ENCODE measurements around the gene SULT1E1. TPM values are rescaled to one million over a fixed set of nuclear protein-coding genes. Genes with fewer than 3 reads are reported as not detected.

Gene SULT1E1
- total RNA-seq, 1 experiment from 2014 or later: not detected

GRCh38 chr4:69875576-69875975, 15.6 kb upstream of the SULT1E1 start:
- DNase-seq (ENCODE audit: low spot score): no peak
- Mint-ChIP-seq H3K4me1 (peaks cover 7% of the 10 kb centered on the region), H3K9me3 (peaks cover 11% of the 10 kb centered on the region), H3K27me3 (ENCODE audit: low read depth) (no peaks in the 10 kb centered on the region), H3K36me3 (peaks cover 7% of the 10 kb centered on the region), H3K4me3 (no peak overlapping the region), H3K27ac (no peak overlapping the region)
- ChIA-PET POLR2A (no interaction called here), CTCF (no interaction called here)
- TF ChIP-seq, protein P1, sequence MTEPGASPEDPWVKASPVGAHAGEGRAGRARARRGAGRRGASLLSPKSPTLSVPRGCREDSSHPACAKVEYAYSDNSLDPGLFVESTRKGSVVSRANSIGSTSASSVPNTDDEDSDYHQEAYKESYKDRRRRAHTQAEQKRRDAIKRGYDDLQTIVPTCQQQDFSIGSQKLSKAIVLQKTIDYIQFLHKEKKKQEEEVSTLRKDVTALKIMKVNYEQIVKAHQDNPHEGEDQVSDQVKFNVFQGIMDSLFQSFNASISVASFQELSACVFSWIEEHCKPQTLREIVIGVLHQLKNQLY (CRISPR knock-in tag; IDR thresholded peaks at IDR 0.05): no peak
- TF ChIP-seq ZNF423 (CRISPR knock-in tag; IDR thresholded peaks at IDR 0.05) (no peak), IRF2 (CRISPR knock-in tag; IDR thresholded peaks at IDR 0.05; ENCODE audit: borderline replicate concordance, low read depth) (no peak), TEAD1 (CRISPR knock-in tag; IDR thresholded peaks at IDR 0.05) (no peak)
- TF ChIP-seq, protein P2, sequence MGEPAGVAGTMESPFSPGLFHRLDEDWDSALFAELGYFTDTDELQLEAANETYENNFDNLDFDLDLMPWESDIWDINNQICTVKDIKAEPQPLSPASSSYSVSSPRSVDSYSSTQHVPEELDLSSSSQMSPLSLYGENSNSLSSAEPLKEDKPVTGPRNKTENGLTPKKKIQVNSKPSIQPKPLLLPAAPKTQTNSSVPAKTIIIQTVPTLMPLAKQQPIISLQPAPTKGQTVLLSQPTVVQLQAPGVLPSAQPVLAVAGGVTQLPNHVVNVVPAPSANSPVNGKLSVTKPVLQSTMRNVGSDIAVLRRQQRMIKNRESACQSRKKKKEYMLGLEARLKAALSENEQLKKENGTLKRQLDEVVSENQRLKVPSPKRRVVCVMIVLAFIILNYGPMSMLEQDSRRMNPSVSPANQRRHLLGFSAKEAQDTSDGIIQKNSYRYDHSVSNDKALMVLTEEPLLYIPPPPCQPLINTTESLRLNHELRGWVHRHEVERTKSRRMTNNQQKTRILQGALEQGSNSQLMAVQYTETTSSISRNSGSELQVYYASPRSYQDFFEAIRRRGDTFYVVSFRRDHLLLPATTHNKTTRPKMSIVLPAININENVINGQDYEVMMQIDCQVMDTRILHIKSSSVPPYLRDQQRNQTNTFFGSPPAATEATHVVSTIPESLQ (CRISPR knock-in tag; IDR thresholded peaks at IDR 0.05): no peak
- no peak for ATAC-seq

DNA sequence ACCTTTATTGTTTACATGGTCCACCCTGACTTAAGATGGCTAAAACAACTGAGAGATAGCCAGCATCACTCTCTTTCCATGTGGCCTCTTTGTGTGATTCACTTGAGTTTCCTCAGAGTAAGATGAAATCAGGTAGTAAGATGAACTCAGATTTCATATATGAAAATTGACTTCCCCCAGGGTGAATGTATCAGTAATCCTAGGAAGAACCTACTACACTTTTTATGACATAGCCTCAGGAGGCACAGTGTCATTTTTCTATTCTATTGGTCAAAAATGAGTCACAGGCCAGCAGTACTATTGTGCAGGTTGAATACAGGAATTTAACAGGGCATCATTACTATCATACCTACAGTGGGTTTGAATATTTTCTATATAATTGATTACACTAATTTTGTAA, 14.6 kb upstream of the SULT1E1 start:
- H3K4me1 Mint-ChIP-seq: peaks cover 7% of the 10 kb centered on the region
- POLR2A ChIA-PET: no interaction called here
- ATAC-seq: no peak
- no peaks in the 10 kb centered on the region for H3K27me3 Mint-ChIP-seq (ENCODE audit: low read depth)
- no peak for DNase-seq (ENCODE audit: low spot score)
- TF ChIP-seq CREB1 (CRISPR knock-in tag; IDR thresholded peaks at IDR 0.05) (no peak), GTF2I (CRISPR knock-in tag; conservative IDR thresholded peaks at IDR 0.05) (no peak), FOXK1 (CRISPR knock-in tag; IDR thresholded peaks at IDR 0.05) (no peak), USF1 (CRISPR knock-in tag; IDR thresholded peaks at IDR 0.05) (no peak), ARID4B (CRISPR knock-in tag; IDR thresholded peaks at IDR 0.05; ENCODE audit: borderline replicate concordance) (no peak), ZNF671 (CRISPR knock-in tag; IDR thresholded peaks at IDR 0.05) (no peak), SMAD4 (CRISPR knock-in tag; IDR thresholded peaks at IDR 0.05) (no peak)
- H3K9me3 Mint-ChIP-seq: peaks cover 16% of the 10 kb centered on the region
- no peak overlapping the region for H3K27ac Mint-ChIP-seq
- peaks cover 7% of the 10 kb centered on the region for H3K36me3 Mint-ChIP-seq
- CTCF ChIA-PET: no interaction called here
- H3K4me3 Mint-ChIP-seq: no peak overlapping the region

DNA sequence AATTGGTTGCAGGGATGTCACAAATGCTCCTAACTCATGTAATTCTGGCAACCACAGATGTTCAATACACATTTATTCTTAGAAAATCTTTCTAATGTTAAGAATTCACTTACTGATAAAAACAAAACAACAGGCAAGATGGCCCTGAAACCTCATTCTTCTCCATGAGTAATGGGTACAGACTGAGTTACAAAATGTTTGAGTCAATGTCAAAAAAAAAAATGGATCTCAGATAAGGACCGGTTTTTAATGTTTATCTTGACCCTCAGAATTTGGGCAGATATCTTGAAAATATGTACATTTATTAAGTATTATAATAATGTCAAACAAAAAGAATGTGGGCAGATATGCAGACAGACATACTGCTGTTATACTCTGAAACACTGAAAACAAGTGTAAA, 1.8 kb upstream of the SULT1E1 start:
- H3K36me3 Mint-ChIP-seq: no peaks in the 10 kb centered on the region
- no peaks in the 10 kb centered on the region for H3K4me1 Mint-ChIP-seq
- DNase-seq (ENCODE audit: low spot score) (no peak), ATAC-seq (no peak)
- ChIA-PET POLR2A (no interaction called here), CTCF (no interaction called here)
- TF ChIP-seq, protein P3, sequence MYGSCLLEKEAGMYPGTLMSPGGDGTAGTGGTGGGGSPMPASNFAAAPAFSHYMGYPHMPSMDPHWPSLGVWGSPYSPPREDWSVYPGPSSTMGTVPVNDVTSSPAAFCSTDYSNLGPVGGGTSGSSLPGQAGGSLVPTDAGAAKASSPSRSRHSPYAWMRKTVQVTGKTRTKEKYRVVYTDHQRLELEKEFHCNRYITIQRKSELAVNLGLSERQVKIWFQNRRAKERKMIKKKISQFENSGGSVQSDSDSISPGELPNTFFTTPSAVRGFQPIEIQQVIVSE (CRISPR knock-in tag; IDR thresholded peaks at IDR 0.05; ENCODE audit: borderline replicate concordance): no peak
- no peak for TF ChIP-seq SOX15 (CRISPR knock-in tag; IDR thresholded peaks at IDR 0.05)
- TF ChIP-seq, protein P4, sequence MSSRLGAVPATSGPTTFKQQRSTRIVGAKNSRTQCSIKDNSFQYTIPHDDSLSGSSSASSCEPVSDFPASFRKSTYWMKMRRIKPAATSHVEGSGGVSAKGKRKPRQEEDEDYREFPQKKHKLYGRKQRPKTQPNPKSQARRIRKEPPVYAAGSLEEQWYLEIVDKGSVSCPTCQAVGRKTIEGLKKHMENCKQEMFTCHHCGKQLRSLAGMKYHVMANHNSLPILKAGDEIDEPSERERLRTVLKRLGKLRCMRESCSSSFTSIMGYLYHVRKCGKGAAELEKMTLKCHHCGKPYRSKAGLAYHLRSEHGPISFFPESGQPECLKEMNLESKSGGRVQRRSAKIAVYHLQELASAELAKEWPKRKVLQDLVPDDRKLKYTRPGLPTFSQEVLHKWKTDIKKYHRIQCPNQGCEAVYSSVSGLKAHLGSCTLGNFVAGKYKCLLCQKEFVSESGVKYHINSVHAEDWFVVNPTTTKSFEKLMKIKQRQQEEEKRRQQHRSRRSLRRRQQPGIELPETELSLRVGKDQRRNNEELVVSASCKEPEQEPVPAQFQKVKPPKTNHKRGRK (CRISPR knock-in tag; IDR thresholded peaks at IDR 0.05; ENCODE audit: borderline replicate concordance): no peak
- no peak for TF ChIP-seq SMAD3 (CRISPR knock-in tag; IDR thresholded peaks at IDR 0.05; ENCODE audit: borderline replicate concordance)
- H3K27me3 Mint-ChIP-seq (ENCODE audit: low read depth): no peaks in the 10 kb centered on the region
- H3K27ac Mint-ChIP-seq: no peak overlapping the region
- H3K4me3 Mint-ChIP-seq: no peak overlapping the region
- H3K9me3 Mint-ChIP-seq: no peaks in the 10 kb centered on the region
